Adrenal gland (tissue), 12 donors: Measurements from ENCODE around the gene ZNF212. TPM values are rescaled to one million over a fixed set of nuclear protein-coding genes. Genes with fewer than 3 reads are reported as not detected.

Experiments
- DNase-seq, 7 donors: peaks; one replicate each; pipeline ENCODE4 v3.0.0-alpha.2; 2019 to 2020
- H3K27ac ChIP-seq, 5 donors: fragments of 200-600 bp; sonication (generic) in 4 of 5; 1 replicate in 3 of 5; 2 replicates in 2 of 5; pipeline versions ENCODE4 v1.5.1 to v1.8.0; 2016 to 2020; ENCODE audit warnings: mild to moderate bottlenecking in 1 of 5
- H3K27me3 ChIP-seq: fragments of 200-600 bp; 2 replicates; pipeline ENCODE4 v1.8.0; 2021
- H3K36me3 ChIP-seq, 2 donors: fragments of 200-600 bp; replicated peaks in 1 of 2; 1 replicate in 1 of 2; 2 replicates in 1 of 2; pipeline versions ENCODE4 v1.5.1 to v1.8.0; 2018 to 2022
- H3K4me1 ChIP-seq, 2 donors: fragments of 200-600 bp; replicated peaks in 1 of 2; 1 replicate in 1 of 2; 2 replicates in 1 of 2; pipeline versions ENCODE4 v1.5.1 to v1.8.0; 2018 to 2021
- H3K4me3 ChIP-seq, 4 donors: fragments of 200-600 bp; sonication (generic) in 3 of 4; one replicate each; pipeline ENCODE4 v1.5.1; 2016 to 2018
- H3K9me3 ChIP-seq, 3 donors: fragments of 200-600 bp; sonication (generic) in 1 of 3; replicated peaks in 1 of 3; 1 replicate in 2 of 3; 2 replicates in 1 of 3; pipeline versions ENCODE4 v1.5.1 to v1.8.0; 2016 to 2021
- CTCF ChIP-seq, 6 experiments: fragments of 450-650 bp in 4 of 6; fragments of 200-600 bp in 2 of 6; sonication (generic) in 1 of 6; IDR thresholded peaks; 1 replicate in 5 of 6; 2 replicates in 1 of 6; pipeline versions ENCODE4 v1.5.1 to v1.8.0; 2016 to 2021; ENCODE audit warnings: antibody characterized with exemption in 6 of 6, mild to moderate bottlenecking in 2 of 6, moderate library complexity in 1 of 6
- POLR2A ChIP-seq, 2 donors: fragments of 450-650 bp; IDR thresholded peaks; one replicate each; pipeline ENCODE4 v1.6.1; 2017; ENCODE audit warnings: antibody characterized with exemption in 2 of 2, mild to moderate bottlenecking in 2 of 2, moderate library complexity in 1 of 2
- WGBS, 4 donors: extraction: QIAGEN DNeasy Blood & Tissue Kit in 2 of 4; methylation state at CpG; one replicate each; pipeline versions ENCODE4 v1.1.5 to v1.1.7; 2013 to 2017; 5-methylcytosine and 5-hydroxymethylcytosine counted together
- intact Hi-C, 2 donors: fragments of 100-400 bp; cut with DNase I; formaldehyde crosslinking; loops; one replicate each; pipeline versions ENCODE4 v1.14.1 to v1.15.0; 2022 to 2023
- polyA plus RNA-seq, 3 donors: library from polyadenylated mRNA; stranded (reverse); fragments of 200-250 nt in 2 of 3; fragments of 350-450 nt in 1 of 3; fragmentation: Illumina TruSeq in 1 of 3; extraction: RNeasy Lipid Tissue Mini Kit (QIAGEN cat#74804) in 1 of 3; gene quantifications; one replicate each; pipeline ENCODE4 v1.2.3, GENCODE V29; 2013 to 2014
- total RNA-seq, 9 donors: library from RNA; depleted of rRNA in 4 of 9; stranded (reverse); fragments of >200 nt in 4 of 9; fragments of 120-200 nt in 1 of 9; fragmentation: NEBNext Ultra II Directional in 1 of 9; extraction: Animal tissue kit (Norgen Biotek cat#: 25700) in 1 of 9; gene quantifications; one replicate each; pipeline versions ENCODE4 v1.1.0 to v1.2.4, GENCODE V29; 2013 to 2023
- donor health status: healthy with polysubstance abuse.
- donor health status: Bipolar disorder and iron deficiency.
- donor health status: DM: yes; HTN: yes; CAD: no.
- donor health status: DM: no; HTN: no; CAD: no.
- donor health status: DM: no; HTN: no; CAD: no.
- donor health status: DM: yes; HTN: yes; CAD: no.

ZNF212 gene
- total and polyA plus RNA-seq, 12 donors = 5.5 to 22.7 (median 10.4) TPM

DNA sequence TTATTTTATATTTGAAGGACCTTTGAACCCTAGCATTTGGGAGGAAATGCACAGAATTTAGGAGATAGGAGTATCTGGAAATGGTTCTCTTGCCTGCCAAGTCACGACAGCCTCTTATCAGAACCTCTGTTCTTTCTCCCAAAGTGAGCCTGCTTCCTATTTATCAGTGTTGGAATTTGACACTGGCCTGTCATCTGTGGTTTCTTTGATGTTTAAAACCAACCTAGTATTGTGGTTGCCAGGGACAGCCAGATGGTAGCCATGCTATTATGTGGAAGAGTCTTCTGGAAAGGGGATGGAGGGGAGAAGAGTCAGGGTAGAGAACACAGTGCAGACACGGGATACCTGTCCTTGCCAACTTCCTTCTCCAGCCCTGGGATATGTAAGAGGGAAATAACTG lies 23.0 kb upstream of the ZNF212 start:
- Histone ChIP-seq H3K9me3 (no peaks in the 10 kb centered on the region), H3K27ac (no peak overlapping the region), H3K36me3 (peaks cover 0 to 97% of the 10 kb centered on the region in 2 donors), H3K4me1 (no peaks in the 10 kb centered on the region), H3K27me3 (no peaks in the 10 kb centered on the region), H3K4me3 (no peak overlapping the region)
- WGBS, 4 donors = 55 to 80% (median 69%) methylated on average over 2 of the region's 2 CpGs
- no peak for TF ChIP-seq CTCF (IDR thresholded peaks at IDR 0.05)
- TF ChIP-seq POLR2A (IDR thresholded peaks at IDR 0.05) = no peak
- intact Hi-C loops = no loop called here
- DNase-seq = no peak

DNA sequence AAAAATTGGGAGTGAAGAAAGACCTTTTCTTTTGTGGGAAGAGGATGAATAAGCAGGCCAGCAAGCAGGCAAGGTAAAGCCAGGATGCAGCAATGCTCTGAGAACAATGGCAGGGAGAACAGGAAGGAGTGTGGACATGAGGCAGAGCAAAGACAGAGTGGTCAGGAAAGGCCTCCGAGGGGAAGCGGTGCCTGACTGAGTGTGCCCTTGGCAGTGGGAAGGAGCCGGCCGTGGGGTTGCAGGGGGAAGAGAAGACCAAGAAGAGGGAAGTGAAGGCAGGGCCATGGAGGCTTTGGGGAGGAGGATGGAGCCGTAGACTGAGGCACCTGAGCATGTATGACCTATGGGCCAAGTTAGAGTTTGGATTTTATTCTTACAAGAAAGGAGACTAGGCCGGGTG lies 21.9 kb upstream of the ZNF212 start:
- WGBS, 4 donors = 85 to 92% (median 87%) methylated on average over 6 of the region's 6 CpGs
- DNase-seq = no peak
- TF ChIP-seq CTCF (IDR thresholded peaks at IDR 0.05) (no peak), POLR2A (IDR thresholded peaks at IDR 0.05) (no peak)
- intact Hi-C loops = no loop called here
- no peaks in the 10 kb centered on the region for H3K27me3 ChIP-seq
- no peaks in the 10 kb centered on the region for H3K4me1 ChIP-seq
- H3K9me3 ChIP-seq = no peaks in the 10 kb centered on the region
- H3K4me3 ChIP-seq = no peak overlapping the region
- peaks cover 0 to 89% of the 10 kb centered on the region in 2 donors for H3K36me3 ChIP-seq
- no peak overlapping the region for H3K27ac ChIP-seq

GRCh38 chr7:149218469-149219420 lies 20.7 kb upstream of the ZNF212 start:
- H3K4me1 ChIP-seq = peaks cover 0 to 3% of the 10 kb centered on the region in 2 donors
- no peak for DNase-seq
- H3K27ac ChIP-seq = no peak overlapping the region
- H3K4me3 ChIP-seq = no peak overlapping the region
- 89 to 93% (median 89%) methylated on average over 10 of the region's 10 CpGs for WGBS, 4 donors
- no peaks in the 10 kb centered on the region for H3K9me3 ChIP-seq
- H3K36me3 ChIP-seq = peaks cover 0 to 77% of the 10 kb centered on the region in 2 donors
- H3K27me3 ChIP-seq = no peaks in the 10 kb centered on the region
- intact Hi-C loops = no loop called here
- no peak for TF ChIP-seq POLR2A (IDR thresholded peaks at IDR 0.05)
- TF ChIP-seq CTCF (IDR thresholded peaks at IDR 0.05) = no peak

DNA sequence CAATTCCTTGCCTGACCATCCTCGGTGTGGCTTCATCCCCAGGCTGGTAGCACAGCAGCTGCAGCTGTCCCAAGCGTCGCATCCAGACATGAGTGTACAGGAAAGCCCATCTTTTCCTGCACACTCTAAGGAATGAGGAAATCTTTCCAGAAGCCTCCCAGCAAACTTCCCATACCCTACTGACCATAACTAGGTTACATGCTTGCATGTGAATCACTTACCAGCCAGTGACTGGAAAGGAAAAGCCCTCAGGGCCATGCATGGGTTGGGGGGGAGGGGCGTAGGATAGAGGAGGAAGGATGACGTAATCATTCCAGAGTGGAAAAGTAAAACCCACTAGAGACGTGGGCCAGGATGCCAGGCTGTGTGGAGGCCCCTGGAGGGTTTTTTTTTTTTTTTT lies 18.9 kb upstream of the ZNF212 start:
- Histone ChIP-seq H3K4me1 (peaks cover 0 to 3% of the 10 kb centered on the region in 2 donors), H3K9me3 (no peaks in the 10 kb centered on the region), H3K27ac (no peak overlapping the region), H3K27me3 (no peaks in the 10 kb centered on the region), H3K36me3 (peaks cover 0 to 74% of the 10 kb centered on the region in 2 donors), H3K4me3 (no peak overlapping the region)
- no peak for DNase-seq
- intact Hi-C loops = no loop called here
- 71 to 75% (median 72%) methylated on average over 6 of the region's 6 CpGs for WGBS, 4 donors
- TF ChIP-seq CTCF (IDR thresholded peaks at IDR 0.05) (no peak), POLR2A (IDR thresholded peaks at IDR 0.05) (no peak)
